ENCODE results near the gene LY6G6C.
A peak's percentile ranks its signal among the peaks of the same experiment; 100 is the strongest.

Gene LY6G6C

DNA sequence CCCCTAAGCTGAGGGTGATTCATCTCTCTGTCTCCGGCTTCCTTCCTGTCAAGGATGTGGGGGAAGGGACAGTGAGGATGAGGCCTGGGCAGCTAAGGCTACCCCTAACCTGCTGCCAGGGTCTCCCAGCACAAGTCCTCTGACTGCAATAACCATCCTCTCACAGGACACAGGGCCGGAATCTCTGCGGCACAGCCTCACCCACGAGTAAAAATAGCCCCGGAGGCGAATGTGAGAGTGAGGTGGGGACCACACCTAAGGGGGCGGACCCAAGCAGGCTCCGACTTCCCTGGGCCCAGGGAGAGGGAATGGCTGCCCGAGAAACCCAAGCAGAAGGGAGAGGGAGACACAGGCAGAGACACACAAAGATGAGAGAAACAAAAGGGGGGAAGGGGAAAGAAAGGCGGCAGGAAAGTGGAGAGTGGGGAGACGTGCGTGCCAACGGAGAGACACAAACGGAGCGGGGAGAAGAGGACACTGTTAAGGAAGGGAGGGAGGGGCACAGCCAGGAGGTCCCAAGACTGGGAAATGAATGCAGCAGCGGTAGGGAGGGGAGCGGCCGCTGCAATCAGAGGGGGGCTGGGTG is 13.4 kb upstream of the LY6G6C start:
- H3K4me3 ChIP-seq (ENCODE audit: low read depth, low read length), result peak overlapping the region; percentile 100
- peak; percentile 95 for DNase-seq (ENCODE audit: low read depth)
- TF ChIP-seq POLR2A (IDR thresholded peaks at IDR 0.05; ENCODE audit: extremely low read depth, insufficient read length) (peak; percentile 59), MYC (IDR thresholded peaks at IDR 0.05; ENCODE audit: low read depth, low read length) (peak; percentile 85)
- TF ChIP-seq, protein P1, sequence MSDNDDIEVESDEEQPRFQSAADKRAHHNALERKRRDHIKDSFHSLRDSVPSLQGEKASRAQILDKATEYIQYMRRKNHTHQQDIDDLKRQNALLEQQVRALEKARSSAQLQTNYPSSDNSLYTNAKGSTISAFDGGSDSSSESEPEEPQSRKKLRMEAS (IDR thresholded peaks at IDR 0.05; ENCODE audit: low read depth, low read length), result peak; percentile 71
- TF ChIP-seq, protein P2, sequence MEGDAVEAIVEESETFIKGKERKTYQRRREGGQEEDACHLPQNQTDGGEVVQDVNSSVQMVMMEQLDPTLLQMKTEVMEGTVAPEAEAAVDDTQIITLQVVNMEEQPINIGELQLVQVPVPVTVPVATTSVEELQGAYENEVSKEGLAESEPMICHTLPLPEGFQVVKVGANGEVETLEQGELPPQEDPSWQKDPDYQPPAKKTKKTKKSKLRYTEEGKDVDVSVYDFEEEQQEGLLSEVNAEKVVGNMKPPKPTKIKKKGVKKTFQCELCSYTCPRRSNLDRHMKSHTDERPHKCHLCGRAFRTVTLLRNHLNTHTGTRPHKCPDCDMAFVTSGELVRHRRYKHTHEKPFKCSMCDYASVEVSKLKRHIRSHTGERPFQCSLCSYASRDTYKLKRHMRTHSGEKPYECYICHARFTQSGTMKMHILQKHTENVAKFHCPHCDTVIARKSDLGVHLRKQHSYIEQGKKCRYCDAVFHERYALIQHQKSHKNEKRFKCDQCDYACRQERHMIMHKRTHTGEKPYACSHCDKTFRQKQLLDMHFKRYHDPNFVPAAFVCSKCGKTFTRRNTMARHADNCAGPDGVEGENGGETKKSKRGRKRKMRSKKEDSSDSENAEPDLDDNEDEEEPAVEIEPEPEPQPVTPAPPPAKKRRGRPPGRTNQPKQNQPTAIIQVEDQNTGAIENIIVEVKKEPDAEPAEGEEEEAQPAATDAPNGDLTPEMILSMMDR (IDR thresholded peaks at IDR 0.05; ENCODE audit: low read depth, low read length), result no peak

DNA sequence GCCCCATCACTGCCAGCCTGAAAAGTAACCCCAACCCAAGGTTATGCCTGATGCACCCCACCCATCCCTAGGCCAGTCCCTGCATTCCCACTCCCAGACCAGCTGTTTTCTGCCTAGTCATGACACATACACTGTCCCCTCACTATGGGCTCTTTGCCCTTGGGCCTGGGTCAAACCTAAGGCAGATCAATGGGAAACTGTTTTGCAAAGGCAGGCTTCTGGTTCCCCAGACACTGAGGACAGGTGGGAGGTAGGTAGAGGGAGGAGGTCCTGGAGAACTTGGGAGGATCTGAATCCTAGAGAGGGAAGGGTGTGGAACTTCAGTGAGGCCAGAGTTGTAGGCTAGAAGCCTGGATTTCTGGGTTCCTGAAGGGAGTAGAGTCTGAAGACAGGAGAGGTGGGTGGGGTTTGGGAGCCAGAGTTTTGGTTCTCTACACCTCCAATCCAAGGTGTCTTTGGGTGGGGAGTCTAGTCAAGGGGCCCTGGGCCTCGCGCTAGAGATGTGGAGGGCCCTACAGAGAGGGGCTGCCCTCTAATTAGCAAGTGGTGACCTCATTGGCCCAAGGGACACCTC is 12.8 kb upstream of the LY6G6C start:
- no peak for TF ChIP-seq MYC (IDR thresholded peaks at IDR 0.05; ENCODE audit: low read depth, low read length)
- TF ChIP-seq, protein P1 (IDR thresholded peaks at IDR 0.05; ENCODE audit: low read depth, low read length), result no peak
- TF ChIP-seq, protein P2 (IDR thresholded peaks at IDR 0.05; ENCODE audit: low read depth, low read length), result no peak
- no peak for TF ChIP-seq POLR2A (IDR thresholded peaks at IDR 0.05; ENCODE audit: extremely low read depth, insufficient read length)
- no peak for DNase-seq (ENCODE audit: low read depth)
- peak overlapping the region; percentile 100 for H3K4me3 ChIP-seq (ENCODE audit: low read depth, low read length)

DNA sequence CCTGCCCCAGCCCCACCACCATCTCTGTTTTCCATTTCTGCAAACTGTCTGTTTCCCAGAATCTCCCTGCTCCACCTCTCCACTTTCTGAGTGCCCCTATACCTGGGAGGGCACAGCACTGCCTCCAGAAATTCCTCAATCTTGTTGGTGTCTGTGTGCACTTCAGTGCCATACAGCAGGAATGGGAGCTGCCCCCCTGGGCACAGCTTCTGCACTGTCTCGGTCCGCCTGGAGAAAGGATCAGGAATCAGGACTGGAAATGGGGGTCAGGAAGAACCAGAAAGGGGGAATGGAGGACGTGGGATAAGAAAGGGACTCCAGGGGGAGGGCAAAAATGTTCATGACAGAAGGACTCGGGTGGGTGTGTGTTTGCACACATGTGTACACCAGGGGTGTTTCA is 12.2 kb upstream of the LY6G6C start:
- H3K4me3 ChIP-seq (ENCODE audit: low read depth, low read length), result peak overlapping the region; percentile 100
- DNase-seq (ENCODE audit: low read depth), result no peak
- TF ChIP-seq MYC (IDR thresholded peaks at IDR 0.05; ENCODE audit: low read depth, low read length), result no peak
- TF ChIP-seq POLR2A (IDR thresholded peaks at IDR 0.05; ENCODE audit: extremely low read depth, insufficient read length), result no peak
- TF ChIP-seq, protein P2 (IDR thresholded peaks at IDR 0.05; ENCODE audit: low read depth, low read length), result no peak
- TF ChIP-seq, protein P1 (IDR thresholded peaks at IDR 0.05; ENCODE audit: low read depth, low read length), result no peak

DNA sequence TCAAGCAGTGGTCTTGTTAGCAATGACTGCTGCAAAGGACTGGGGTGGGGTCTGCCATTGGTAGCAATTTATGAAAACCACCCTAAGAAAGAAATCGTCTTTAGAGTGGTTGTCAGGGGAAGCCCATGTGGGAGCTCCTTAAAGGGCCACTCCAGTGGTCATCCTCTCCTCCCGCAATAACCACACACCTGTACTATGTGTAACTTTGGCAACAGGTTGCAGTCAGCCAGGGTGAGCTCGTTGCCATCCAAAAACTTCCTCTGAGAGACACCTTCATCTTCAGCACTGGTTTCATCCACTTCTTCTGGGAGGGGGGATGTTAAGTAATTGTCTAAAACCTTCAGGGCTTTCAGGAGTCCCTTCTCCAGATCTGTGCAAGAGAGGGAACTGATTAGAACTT is 10.5 kb upstream of the LY6G6C start:
- no peak overlapping the region for H3K4me3 ChIP-seq (ENCODE audit: low read depth, low read length)
- TF ChIP-seq, protein P1 (IDR thresholded peaks at IDR 0.05; ENCODE audit: low read depth, low read length), result no peak
- TF ChIP-seq, protein P2 (IDR thresholded peaks at IDR 0.05; ENCODE audit: low read depth, low read length), result no peak
- no peak for DNase-seq (ENCODE audit: low read depth)

DNA sequence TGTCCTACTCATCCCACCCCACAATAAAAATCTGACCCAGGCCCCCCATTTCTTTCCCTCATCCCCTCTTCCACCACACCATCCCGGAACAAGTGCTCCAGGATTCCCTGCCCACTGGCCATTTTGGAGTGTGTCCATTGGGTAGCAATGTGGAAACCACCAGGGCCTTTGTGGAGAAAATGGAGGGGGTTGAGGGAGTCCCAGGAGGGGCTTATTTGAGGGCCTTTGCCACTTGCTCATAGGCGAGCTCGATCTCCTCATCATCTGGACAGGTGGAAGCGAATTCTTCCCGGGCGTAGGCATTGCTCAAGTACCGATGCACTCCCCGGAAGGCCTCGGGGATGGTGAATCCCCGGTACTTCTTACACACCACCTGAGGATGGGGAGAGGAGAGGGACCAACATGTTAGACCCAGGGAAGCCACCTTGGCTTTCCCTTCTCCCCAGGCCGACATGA is 9.1 kb upstream of the LY6G6C start:
- TF ChIP-seq, protein P1 (IDR thresholded peaks at IDR 0.05; ENCODE audit: low read depth, low read length), result no peak
- TF ChIP-seq MYC (IDR thresholded peaks at IDR 0.05; ENCODE audit: low read depth, low read length) (no peak), POLR2A (IDR thresholded peaks at IDR 0.05; ENCODE audit: extremely low read depth, insufficient read length) (no peak)
- TF ChIP-seq, protein P2 (IDR thresholded peaks at IDR 0.05; ENCODE audit: low read depth, low read length), result no peak
- H3K4me3 ChIP-seq (ENCODE audit: low read depth, low read length), result peak overlapping the region; percentile 30
- peak; percentile 32 for DNase-seq (ENCODE audit: low read depth)

Measured in NB4 (cell line).